Fibroblast of lung (primary cell): ENCODE measurements around the gene RCAN2.

Source experiments
- EZH2 ChIP-seq: IDR thresholded peaks from 2 replicates; pipeline ENCODE4 v1.5.1; 2012; ENCODE audit warnings: low read length, control low read depth, mild to moderate bottlenecking; ENCODE audit errors: missing control alignments
- TF ChIP-seq, protein P1 (sequence below), 2 donors: IDR thresholded peaks in 1 of 2; conservative IDR thresholded peaks in 1 of 2; 1 replicate in 1 of 2; 2 replicates in 1 of 2; pipeline ENCODE4 v1.5.1; 2011 to 2012; ENCODE audit warnings: low read length in 2 of 2, control low read depth in 1 of 2, inconsistent platforms in 1 of 2, low read depth in 1 of 2, mild to moderate bottlenecking in 1 of 2

DNA sequence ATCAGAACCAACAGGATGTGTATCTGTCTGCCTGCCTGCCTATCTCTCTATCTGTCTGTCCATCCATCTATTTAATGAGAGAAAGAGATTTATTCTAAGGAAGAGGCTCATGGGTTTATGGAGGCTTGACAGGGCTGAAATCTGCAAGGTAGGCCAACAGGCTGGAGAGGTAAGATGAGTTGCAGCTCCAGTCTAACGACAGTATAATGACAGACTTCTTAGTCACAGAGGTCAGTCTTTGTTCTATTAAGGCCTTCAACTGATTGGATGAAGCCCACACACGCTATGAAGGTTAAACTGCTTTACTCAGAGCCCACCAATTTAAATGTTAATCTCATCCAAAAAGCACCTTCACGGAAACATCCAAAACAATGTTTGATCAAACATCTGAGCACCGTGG lies 220.1 kb downstream of the RCAN2 start:
- TF ChIP-seq, protein P1, sequence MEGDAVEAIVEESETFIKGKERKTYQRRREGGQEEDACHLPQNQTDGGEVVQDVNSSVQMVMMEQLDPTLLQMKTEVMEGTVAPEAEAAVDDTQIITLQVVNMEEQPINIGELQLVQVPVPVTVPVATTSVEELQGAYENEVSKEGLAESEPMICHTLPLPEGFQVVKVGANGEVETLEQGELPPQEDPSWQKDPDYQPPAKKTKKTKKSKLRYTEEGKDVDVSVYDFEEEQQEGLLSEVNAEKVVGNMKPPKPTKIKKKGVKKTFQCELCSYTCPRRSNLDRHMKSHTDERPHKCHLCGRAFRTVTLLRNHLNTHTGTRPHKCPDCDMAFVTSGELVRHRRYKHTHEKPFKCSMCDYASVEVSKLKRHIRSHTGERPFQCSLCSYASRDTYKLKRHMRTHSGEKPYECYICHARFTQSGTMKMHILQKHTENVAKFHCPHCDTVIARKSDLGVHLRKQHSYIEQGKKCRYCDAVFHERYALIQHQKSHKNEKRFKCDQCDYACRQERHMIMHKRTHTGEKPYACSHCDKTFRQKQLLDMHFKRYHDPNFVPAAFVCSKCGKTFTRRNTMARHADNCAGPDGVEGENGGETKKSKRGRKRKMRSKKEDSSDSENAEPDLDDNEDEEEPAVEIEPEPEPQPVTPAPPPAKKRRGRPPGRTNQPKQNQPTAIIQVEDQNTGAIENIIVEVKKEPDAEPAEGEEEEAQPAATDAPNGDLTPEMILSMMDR (conservative IDR thresholded peaks at IDR 0.05 in 1 of 2, IDR thresholded peaks at IDR 0.05 in 1 of 2; ENCODE audit: low read depth in 1 of 2, low read length in 2 of 2) = no peak
- no peak for TF ChIP-seq EZH2
